Measurements from ENCODE around the gene COL12A1. TPM values are rescaled to one million over a fixed set of nuclear protein-coding genes. Genes with fewer than 3 reads are reported as not detected.

Gene COL12A1
- total and polyA plus RNA-seq, 2 donors (not counting 1 experiment from before 2014, with no cell fraction given) = not detected

DNA sequence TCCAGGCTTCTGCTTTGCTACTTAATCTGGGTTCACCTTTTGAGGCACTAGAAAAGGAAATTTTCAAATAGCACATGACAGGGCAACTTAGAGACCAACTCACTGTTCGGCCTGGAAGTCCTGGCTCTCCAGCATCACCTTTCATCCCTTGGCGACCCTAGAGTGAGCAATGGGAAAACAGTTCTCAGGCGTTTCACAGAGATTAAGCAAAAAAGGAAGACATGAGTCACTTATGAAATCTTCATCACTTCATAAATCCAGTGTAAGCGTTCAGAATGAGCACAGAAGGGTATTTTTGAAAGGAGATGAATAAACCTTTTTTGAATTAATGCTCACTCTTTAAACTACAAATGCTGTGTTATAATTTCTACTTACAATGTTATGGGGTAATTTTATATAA is 104.0 kb downstream of the COL12A1 start:
- no peak for DNase-seq
- H3K9me3 Mint-ChIP-seq (ENCODE audit: insufficient read depth) = no peaks in the 10 kb centered on the region
- WGBS (ENCODE audit: insufficient coverage) = 83% methylated on average over 1 of the region's 4 CpGs

DNA sequence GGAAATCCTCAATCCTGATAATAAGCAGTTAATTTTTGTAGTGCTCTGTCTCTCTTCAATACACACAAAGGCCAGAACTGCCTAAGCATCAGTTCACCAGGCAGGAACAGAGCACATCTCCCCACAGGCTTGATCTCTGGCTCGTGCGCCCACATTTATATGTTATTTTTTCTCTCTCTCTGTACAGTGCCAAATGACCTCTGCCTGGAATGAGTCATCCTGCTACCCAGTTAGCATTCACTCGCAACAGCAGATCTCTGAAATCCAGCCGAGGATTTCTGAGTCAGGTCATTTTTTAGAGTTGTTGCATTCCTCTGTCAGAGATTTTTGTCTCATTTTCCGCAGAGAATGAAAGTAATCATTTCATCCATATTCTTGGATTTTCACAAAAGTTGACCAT is 107.1 kb downstream of the COL12A1 start:
- no peaks in the 10 kb centered on the region for H3K4me1 Mint-ChIP-seq
- ChIA-PET CTCF (no interaction called here), POLR2A (no interaction called here)
- H3K36me3 ChIP-seq (replicated peaks in 1 of 2; ENCODE audit: control extremely low read depth in 1 of 2, control insufficient read depth in 1 of 2, extremely low read depth in 1 of 2, insufficient read depth in 2 of 2, low read length in 1 of 2) = no peaks in the 10 kb centered on the region
- H4K20me1 ChIP-seq (ENCODE audit: control insufficient read depth, insufficient read depth, low read length, poor library complexity, severe bottlenecking) = no peaks in the 10 kb centered on the region
- H3K79me2 ChIP-seq (ENCODE audit: control insufficient read depth, insufficient read depth, low read length) = no peaks in the 10 kb centered on the region
- no peak for TF ChIP-seq EZH2 (IDR thresholded peaks at IDR 0.05; ENCODE audit: borderline replicate concordance, insufficient read depth, low read depth, low read length, poor library complexity, severe bottlenecking)
- TF ChIP-seq, protein P1, sequence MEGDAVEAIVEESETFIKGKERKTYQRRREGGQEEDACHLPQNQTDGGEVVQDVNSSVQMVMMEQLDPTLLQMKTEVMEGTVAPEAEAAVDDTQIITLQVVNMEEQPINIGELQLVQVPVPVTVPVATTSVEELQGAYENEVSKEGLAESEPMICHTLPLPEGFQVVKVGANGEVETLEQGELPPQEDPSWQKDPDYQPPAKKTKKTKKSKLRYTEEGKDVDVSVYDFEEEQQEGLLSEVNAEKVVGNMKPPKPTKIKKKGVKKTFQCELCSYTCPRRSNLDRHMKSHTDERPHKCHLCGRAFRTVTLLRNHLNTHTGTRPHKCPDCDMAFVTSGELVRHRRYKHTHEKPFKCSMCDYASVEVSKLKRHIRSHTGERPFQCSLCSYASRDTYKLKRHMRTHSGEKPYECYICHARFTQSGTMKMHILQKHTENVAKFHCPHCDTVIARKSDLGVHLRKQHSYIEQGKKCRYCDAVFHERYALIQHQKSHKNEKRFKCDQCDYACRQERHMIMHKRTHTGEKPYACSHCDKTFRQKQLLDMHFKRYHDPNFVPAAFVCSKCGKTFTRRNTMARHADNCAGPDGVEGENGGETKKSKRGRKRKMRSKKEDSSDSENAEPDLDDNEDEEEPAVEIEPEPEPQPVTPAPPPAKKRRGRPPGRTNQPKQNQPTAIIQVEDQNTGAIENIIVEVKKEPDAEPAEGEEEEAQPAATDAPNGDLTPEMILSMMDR (IDR thresholded peaks at IDR 0.05) = no peak
- no peaks in the 10 kb centered on the region for H3K9me3 Mint-ChIP-seq (ENCODE audit: insufficient read depth)
- no peaks in the 10 kb centered on the region for H3K27me3 Mint-ChIP-seq
- H2AFZ ChIP-seq (ENCODE audit: insufficient read depth, low read depth, low read length, poor library complexity, severe bottlenecking) = no peak overlapping the region
- H3K4me3 Mint-ChIP-seq = no peak overlapping the region
- H3K4me3 ChIP-seq (ENCODE audit: control extremely low read depth in 1 of 5, extremely low read depth in 1 of 5, insufficient read depth in 1 of 5, low read depth in 2 of 5, low read length in 4 of 5) = no peak overlapping the region
- H3K27ac Mint-ChIP-seq = no peak overlapping the region
- intact Hi-C loops (cut with micrococcal nuclease) = no loop called here
- H3K9ac ChIP-seq (ENCODE audit: low read length) = no peak overlapping the region
- DNase-seq = no peak
- no peaks in the 10 kb centered on the region for H3K9me3 ChIP-seq (ENCODE audit: control extremely low read depth in 1 of 3, control insufficient read depth in 2 of 3, insufficient read depth in 1 of 3, low read length in 2 of 3)
- H3K4me1 ChIP-seq (ENCODE audit: control insufficient read depth in 2 of 2, insufficient read depth in 2 of 2, low read length in 2 of 2) = no peaks in the 10 kb centered on the region
- H3K27me3 ChIP-seq (replicated peaks in 1 of 4; ENCODE audit: control extremely low read depth in 1 of 4, control insufficient read depth in 3 of 4, insufficient read depth in 4 of 4, low read length in 3 of 4) = no peaks in the 10 kb centered on the region
- H3K4me2 ChIP-seq (replicated peaks; ENCODE audit: low read depth, low read length, poor library complexity, severe bottlenecking) = no peak overlapping the region
- no peak for ATAC-seq (ENCODE audit: low read depth)
- no peak overlapping the region for H3K27ac ChIP-seq (ENCODE audit: low read length in 2 of 2)
- WGBS (ENCODE audit: insufficient coverage) = 87% methylated on average over 4 of the region's 5 CpGs

More for the DNA sequence above, 104.0 kb downstream of the COL12A1 start:
- Histone ChIP-seq H3K79me2 (ENCODE audit: control insufficient read depth, insufficient read depth, low read length) (no peaks in the 10 kb centered on the region), H3K27me3 (replicated peaks in 1 of 4; ENCODE audit: control extremely low read depth in 1 of 4, control insufficient read depth in 3 of 4, insufficient read depth in 4 of 4, low read length in 3 of 4) (no peaks in the 10 kb centered on the region), H3K36me3 (replicated peaks in 1 of 2; ENCODE audit: control extremely low read depth in 1 of 2, control insufficient read depth in 1 of 2, extremely low read depth in 1 of 2, insufficient read depth in 2 of 2, low read length in 1 of 2) (no peaks in the 10 kb centered on the region), H3K4me1 (ENCODE audit: control insufficient read depth in 2 of 2, insufficient read depth in 2 of 2, low read length in 2 of 2) (no peaks in the 10 kb centered on the region), H3K9ac (ENCODE audit: low read length) (no peak overlapping the region), H3K9me3 (ENCODE audit: control extremely low read depth in 1 of 3, control insufficient read depth in 2 of 3, insufficient read depth in 1 of 3, low read length in 2 of 3) (no peaks in the 10 kb centered on the region), H3K27ac (ENCODE audit: low read length in 2 of 2) (no peak overlapping the region), H3K4me2 (replicated peaks; ENCODE audit: low read depth, low read length, poor library complexity, severe bottlenecking) (no peak overlapping the region), H3K4me3 (ENCODE audit: control extremely low read depth in 1 of 5, extremely low read depth in 1 of 5, insufficient read depth in 1 of 5, low read depth in 2 of 5, low read length in 4 of 5) (no peak overlapping the region), H2AFZ (ENCODE audit: insufficient read depth, low read depth, low read length, poor library complexity, severe bottlenecking) (no peak overlapping the region), H4K20me1 (ENCODE audit: control insufficient read depth, insufficient read depth, low read length, poor library complexity, severe bottlenecking) (no peaks in the 10 kb centered on the region)
- Mint-ChIP-seq H3K27me3 (no peaks in the 10 kb centered on the region), H3K4me1 (no peaks in the 10 kb centered on the region), H3K4me3 (no peak overlapping the region), H3K27ac (no peak overlapping the region)
- no peak for ATAC-seq (ENCODE audit: low read depth)
- intact Hi-C loops (cut with micrococcal nuclease) = no loop called here
- CTCF ChIA-PET = no interaction called here
- POLR2A ChIA-PET = no interaction called here
- TF ChIP-seq, protein P1 (IDR thresholded peaks at IDR 0.05) = no peak

All from B cell (primary cell).